Esophagus squamous epithelium (tissue), 4 donors: ENCODE data around the gene PLEKHM3.

Experiments used
- POLR2A ChIP-seq, 4 donors: fragments of 450-650 bp; IDR thresholded peaks; one replicate each; pipeline ENCODE4 v1.6.1; 2017; ENCODE audit warnings: antibody characterized with exemption in 4 of 4, mild to moderate bottlenecking in 4 of 4, moderate library complexity in 3 of 4
- TF ChIP-seq, protein P1 (sequence below), 6 experiments: fragments of 450-650 bp in 4 of 6; fragments of 200-600 bp in 2 of 6; sonication (generic) in 2 of 6; IDR thresholded peaks; one replicate each; pipeline ENCODE4 v1.5.1; 2016 to 2019; ENCODE audit warnings: antibody characterized with exemption in 6 of 6, mild to moderate bottlenecking in 4 of 6, moderate library complexity in 4 of 6

DNA sequence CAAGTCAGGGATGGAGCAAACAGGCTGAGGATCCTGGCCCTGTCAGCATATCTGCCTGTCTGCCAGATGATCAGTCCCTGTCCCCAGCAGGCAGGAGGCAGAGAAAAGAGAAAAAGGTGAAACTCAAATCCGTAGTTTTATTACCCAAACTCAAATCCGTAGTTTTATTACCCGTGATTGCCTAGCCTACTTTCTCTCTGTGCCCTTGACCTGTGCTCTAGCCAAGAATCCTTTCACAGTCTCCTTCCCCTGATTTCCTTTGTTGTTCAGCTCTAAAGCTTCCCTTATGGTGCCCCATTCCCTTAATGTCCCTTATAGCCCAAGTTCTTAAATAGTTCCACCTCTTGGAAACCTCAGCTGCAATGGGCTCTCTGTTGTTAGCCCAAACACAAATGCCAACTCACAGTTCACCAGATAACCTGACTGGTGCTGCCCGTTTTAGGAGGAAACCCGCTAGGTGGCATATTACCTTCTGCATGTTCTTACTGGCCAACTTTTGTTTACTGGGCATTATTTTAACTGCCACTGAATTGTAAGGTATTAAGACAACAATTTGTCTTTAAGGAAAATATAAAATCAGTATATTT, 130.0 kb downstream of the PLEKHM3 start:
- TF ChIP-seq, protein P1, sequence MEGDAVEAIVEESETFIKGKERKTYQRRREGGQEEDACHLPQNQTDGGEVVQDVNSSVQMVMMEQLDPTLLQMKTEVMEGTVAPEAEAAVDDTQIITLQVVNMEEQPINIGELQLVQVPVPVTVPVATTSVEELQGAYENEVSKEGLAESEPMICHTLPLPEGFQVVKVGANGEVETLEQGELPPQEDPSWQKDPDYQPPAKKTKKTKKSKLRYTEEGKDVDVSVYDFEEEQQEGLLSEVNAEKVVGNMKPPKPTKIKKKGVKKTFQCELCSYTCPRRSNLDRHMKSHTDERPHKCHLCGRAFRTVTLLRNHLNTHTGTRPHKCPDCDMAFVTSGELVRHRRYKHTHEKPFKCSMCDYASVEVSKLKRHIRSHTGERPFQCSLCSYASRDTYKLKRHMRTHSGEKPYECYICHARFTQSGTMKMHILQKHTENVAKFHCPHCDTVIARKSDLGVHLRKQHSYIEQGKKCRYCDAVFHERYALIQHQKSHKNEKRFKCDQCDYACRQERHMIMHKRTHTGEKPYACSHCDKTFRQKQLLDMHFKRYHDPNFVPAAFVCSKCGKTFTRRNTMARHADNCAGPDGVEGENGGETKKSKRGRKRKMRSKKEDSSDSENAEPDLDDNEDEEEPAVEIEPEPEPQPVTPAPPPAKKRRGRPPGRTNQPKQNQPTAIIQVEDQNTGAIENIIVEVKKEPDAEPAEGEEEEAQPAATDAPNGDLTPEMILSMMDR (IDR thresholded peaks at IDR 0.05) = no peak
- TF ChIP-seq POLR2A (IDR thresholded peaks at IDR 0.05) = no peak
